SU-DHL-6 (cell line): ENCODE results near the gene GRIA1.

ENCODE experiments used
- CTCF ChIP-seq: fragments of 200-600 bp; sonication (generic); IDR thresholded peaks from one replicate; pipeline ENCODE4 v1.5.1; 2017; ENCODE audit warnings: antibody characterized with exemption, mild to moderate bottlenecking, low read length, moderate library complexity; ENCODE audit not compliant: insufficient read depth, poor library complexity, severe bottlenecking
- EZH2phosphoT487 ChIP-seq: fragments of 200-600 bp; sonication (generic), shearing (Covaris generic); conservative IDR thresholded peaks from 2 replicates; pipeline ENCODE4 v1.6.1; 2018; ENCODE audit warnings: mild to moderate bottlenecking, antibody characterized with exemption, low read length, moderate library complexity, mixed read lengths

GRCh38 chr5:153712946-153713345, 222.5 kb downstream of the GRIA1 start:
- TF ChIP-seq EZH2phosphoT487 = no peak
- TF ChIP-seq CTCF = no peak
